22Rv1 (cell line): ENCODE results near the gene ATP5MK.
A peak's percentile ranks its signal among the peaks of the same experiment; 100 is the strongest.

Experiments
- H3K27ac ChIP-seq: fragments of 450-650 bp; 2 replicates; pipeline ENCODE4 v1.5.1; 2017
- ZFX ChIP-seq: fragments of 450-650 bp; IDR thresholded peaks from 2 replicates; pipeline ENCODE4 v1.6.1; 2017; ENCODE audit warnings: antibody characterized with exemption, borderline replicate concordance
- TF ChIP-seq, protein P1 (sequence below): fragments of 450-650 bp; IDR thresholded peaks from 2 replicates; pipeline ENCODE4 v1.5.1; 2017; ENCODE audit warnings: mild to moderate bottlenecking

The ATP5MK gene

DNA sequence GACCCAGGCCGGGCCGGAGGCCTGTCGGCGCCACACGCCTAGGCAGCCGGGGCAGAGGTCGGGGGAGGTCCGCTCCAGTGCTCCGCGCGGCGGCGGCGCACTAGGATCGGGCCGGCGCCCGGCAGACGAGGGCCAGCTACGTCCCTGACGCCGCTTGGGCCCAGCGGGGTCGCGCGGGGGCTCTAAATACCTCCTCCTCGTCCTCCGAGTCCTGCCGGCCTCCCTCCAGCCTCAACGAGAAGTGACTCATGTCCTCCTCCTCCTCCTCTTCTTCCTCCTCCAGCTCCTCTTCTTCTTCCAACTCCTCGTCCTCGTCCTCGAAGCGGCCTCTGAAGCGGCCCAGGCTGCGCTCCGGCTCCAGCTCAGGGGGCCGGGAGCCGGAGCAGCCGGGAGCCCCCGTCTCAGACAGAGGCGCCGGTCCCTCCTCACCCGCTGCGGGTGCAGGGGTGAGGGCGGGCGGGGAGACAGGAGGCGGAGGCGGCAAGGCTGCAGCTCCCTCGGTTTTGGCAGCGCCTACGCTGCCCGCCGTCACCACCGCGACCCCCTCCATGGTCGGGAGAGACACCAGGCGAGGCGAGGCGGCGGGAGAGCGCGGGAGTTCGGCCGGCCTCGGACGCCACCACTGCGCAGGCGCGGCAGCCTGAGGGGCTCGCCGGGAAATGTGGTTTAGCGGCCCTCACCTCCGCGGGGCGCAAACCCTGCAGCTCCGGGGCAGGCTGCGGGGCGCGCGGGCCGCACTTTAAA is 45.6 kb downstream of the ATP5MK start, which contains the start of gene PCGF6:
PCGF6 (minus strand) TSS at position 624 of the 744 bp plus-strand sequence; CDS start at position 550, 74 bp downstream.
- TF ChIP-seq, protein P1, sequence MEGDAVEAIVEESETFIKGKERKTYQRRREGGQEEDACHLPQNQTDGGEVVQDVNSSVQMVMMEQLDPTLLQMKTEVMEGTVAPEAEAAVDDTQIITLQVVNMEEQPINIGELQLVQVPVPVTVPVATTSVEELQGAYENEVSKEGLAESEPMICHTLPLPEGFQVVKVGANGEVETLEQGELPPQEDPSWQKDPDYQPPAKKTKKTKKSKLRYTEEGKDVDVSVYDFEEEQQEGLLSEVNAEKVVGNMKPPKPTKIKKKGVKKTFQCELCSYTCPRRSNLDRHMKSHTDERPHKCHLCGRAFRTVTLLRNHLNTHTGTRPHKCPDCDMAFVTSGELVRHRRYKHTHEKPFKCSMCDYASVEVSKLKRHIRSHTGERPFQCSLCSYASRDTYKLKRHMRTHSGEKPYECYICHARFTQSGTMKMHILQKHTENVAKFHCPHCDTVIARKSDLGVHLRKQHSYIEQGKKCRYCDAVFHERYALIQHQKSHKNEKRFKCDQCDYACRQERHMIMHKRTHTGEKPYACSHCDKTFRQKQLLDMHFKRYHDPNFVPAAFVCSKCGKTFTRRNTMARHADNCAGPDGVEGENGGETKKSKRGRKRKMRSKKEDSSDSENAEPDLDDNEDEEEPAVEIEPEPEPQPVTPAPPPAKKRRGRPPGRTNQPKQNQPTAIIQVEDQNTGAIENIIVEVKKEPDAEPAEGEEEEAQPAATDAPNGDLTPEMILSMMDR: no peak
- TF ChIP-seq ZFX: no peak
- peak within 1 kb of the TSS; percentile 76 for H3K27ac ChIP-seq

DNA sequence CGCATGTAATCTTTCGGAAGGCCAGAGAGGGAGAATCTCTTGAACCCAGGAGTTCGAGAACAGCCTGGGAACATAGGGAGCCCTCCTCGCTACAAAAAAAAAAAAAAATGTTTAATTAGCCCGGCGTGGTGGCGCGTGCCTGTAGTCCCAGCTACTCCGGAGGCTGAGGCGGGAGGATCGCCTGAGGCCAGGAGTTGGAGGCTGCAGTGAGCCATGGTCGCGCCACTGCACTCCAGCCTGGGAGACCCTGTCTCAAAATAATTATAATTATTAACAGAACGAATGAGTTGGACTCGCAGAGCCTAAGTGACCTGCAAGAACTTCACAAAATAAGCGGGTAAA is 46.1 kb downstream of the ATP5MK start:
- no peak for TF ChIP-seq ZFX
- TF ChIP-seq, protein P1: no peak
- H3K27ac ChIP-seq: peak overlapping the region; percentile 76
